Testis (tissue), 2 donors: ENCODE measurements around the gene ZC3HAV1.

ENCODE experiments used
- POLR2A ChIP-seq: fragments of 450-650 bp; IDR thresholded peaks from one replicate; pipeline ENCODE4 v1.6.1; 2017; ENCODE audit warnings: antibody characterized with exemption, mild to moderate bottlenecking, moderate library complexity
- TF ChIP-seq, protein P1 (sequence below), 3 experiments: fragments of 450-650 bp in 2 of 3; fragments of 200-600 bp in 1 of 3; sonication (generic) in 1 of 3; IDR thresholded peaks; one replicate each; pipeline ENCODE4 v1.5.1; 2016 to 2019; ENCODE audit warnings: antibody characterized with exemption in 3 of 3, mild to moderate bottlenecking in 2 of 3, moderate library complexity in 1 of 3

DNA sequence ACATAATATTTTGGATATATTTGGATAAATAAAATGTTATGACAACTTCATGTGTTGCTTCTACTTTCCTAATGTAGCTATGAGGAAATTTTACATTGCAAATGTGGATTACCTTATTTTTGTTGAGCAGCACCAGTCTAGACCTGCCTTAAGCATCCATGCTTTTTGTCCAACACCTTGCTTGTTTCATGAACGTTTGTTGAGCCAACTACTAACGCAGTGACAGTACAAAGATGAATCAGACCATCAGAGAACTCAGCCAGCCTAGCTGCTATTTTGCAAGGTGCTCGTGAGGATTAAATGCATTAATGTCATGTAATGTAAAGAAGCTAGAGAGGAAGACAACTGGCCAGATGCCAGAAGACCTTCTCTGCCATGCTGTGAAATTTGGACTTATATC, 72.6 kb downstream of the ZC3HAV1 start:
- TF ChIP-seq, protein P1, sequence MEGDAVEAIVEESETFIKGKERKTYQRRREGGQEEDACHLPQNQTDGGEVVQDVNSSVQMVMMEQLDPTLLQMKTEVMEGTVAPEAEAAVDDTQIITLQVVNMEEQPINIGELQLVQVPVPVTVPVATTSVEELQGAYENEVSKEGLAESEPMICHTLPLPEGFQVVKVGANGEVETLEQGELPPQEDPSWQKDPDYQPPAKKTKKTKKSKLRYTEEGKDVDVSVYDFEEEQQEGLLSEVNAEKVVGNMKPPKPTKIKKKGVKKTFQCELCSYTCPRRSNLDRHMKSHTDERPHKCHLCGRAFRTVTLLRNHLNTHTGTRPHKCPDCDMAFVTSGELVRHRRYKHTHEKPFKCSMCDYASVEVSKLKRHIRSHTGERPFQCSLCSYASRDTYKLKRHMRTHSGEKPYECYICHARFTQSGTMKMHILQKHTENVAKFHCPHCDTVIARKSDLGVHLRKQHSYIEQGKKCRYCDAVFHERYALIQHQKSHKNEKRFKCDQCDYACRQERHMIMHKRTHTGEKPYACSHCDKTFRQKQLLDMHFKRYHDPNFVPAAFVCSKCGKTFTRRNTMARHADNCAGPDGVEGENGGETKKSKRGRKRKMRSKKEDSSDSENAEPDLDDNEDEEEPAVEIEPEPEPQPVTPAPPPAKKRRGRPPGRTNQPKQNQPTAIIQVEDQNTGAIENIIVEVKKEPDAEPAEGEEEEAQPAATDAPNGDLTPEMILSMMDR (IDR thresholded peaks at IDR 0.05) = no peak
- TF ChIP-seq POLR2A = no peak
